ENCODE measurements around the gene GNG14. TPM values are rescaled to one million over a fixed set of nuclear protein-coding genes. Genes with fewer than 3 reads are reported as not detected.
A peak's percentile ranks its signal among the peaks of the same experiment; 100 is the strongest.
"Not testable (repeated sequence)": the region's sequence is repeated elsewhere in the genome, so short reads cannot be mapped to it uniquely, and the experiment has no call there.

The GNG14 gene
- total RNA-seq, 2 experiments from 2014 or later = not detected

- peaks cover 13% of the 10 kb centered on the region for H3K4me1 Mint-ChIP-seq (ENCODE audit: low read depth)
- DNase-seq = peak; percentile 25
- no peaks in the 10 kb centered on the region for H3K9me3 Mint-ChIP-seq
- no peaks in the 10 kb centered on the region for H3K27me3 Mint-ChIP-seq
- intact Hi-C loops (cut with micrococcal nuclease) = no loop called here
- POLR2A ChIA-PET = interaction anchor here (0.5 to 5.3 kb wide), 20 partner anchors 11 to 152 kb away, joined by 3 to 38 read pairs (median 6); partner anchors contain the start of genes DHPS, GET3, GNG14 and JUNB
- peaks cover 12% of the 10 kb centered on the region for H3K36me3 Mint-ChIP-seq (ENCODE audit: low read depth)
- H3K27ac Mint-ChIP-seq = peak overlapping the region; percentile 96
- CTCF ChIA-PET = interaction anchor here (0.6 to 2.0 kb wide), 6 partner anchors 20 to 69 kb away, joined by 3 to 7 read pairs (median 4); no protein-coding TSS in a partner anchor
- ATAC-seq = peak; percentile 25
- H3K4me3 Mint-ChIP-seq = peak overlapping the region; percentile 79
- TF ChIP-seq, protein P1, sequence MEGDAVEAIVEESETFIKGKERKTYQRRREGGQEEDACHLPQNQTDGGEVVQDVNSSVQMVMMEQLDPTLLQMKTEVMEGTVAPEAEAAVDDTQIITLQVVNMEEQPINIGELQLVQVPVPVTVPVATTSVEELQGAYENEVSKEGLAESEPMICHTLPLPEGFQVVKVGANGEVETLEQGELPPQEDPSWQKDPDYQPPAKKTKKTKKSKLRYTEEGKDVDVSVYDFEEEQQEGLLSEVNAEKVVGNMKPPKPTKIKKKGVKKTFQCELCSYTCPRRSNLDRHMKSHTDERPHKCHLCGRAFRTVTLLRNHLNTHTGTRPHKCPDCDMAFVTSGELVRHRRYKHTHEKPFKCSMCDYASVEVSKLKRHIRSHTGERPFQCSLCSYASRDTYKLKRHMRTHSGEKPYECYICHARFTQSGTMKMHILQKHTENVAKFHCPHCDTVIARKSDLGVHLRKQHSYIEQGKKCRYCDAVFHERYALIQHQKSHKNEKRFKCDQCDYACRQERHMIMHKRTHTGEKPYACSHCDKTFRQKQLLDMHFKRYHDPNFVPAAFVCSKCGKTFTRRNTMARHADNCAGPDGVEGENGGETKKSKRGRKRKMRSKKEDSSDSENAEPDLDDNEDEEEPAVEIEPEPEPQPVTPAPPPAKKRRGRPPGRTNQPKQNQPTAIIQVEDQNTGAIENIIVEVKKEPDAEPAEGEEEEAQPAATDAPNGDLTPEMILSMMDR (IDR thresholded peaks at IDR 0.05) = no peak
These were observed 8.2 kb downstream of the GNG14 start for GRCh38 chr19:12695997-12696365.

GRCh38 chr19:12696366-12697335, 8.9 kb downstream of the GNG14 start, which contains the start of gene FBXW9:
TSS of gene FBXW9 (minus strand) at chr19:12696631. CDS start at chr19:12696581, 50 bp downstream.
- ATAC-seq (peak; percentile 92), DNase-seq (peak; percentile 99)
- Mint-ChIP-seq H3K27me3 (no peaks in the 10 kb centered on the region), H3K27ac (peak within 1 kb of the TSS; percentile 96), H3K36me3 (ENCODE audit: low read depth) (peaks cover 17% of the 10 kb centered on the region), H3K4me3 (peak within 1 kb of the TSS; percentile 79), H3K4me1 (ENCODE audit: low read depth) (peaks cover 13% of the 10 kb centered on the region), H3K9me3 (no peaks in the 10 kb centered on the region)
- CTCF ChIA-PET = interaction anchor here (0.6 to 2.0 kb wide), 6 partner anchors 20 to 68 kb away, joined by 3 to 7 read pairs (median 4); no protein-coding TSS in a partner anchor
- POLR2A ChIA-PET = interaction anchor here (0.5 to 5.3 kb wide), 23 partner anchors 10 to 168 kb away, joined by 3 to 38 read pairs (median 5); partner anchors contain the start of genes DHPS, GET3, GNG14 and JUNB
- intact Hi-C loops (cut with micrococcal nuclease) = no loop called here
- TF ChIP-seq, protein P1 (IDR thresholded peaks at IDR 0.05) = no peak

GRCh38 chr19:12697425-12697824, 9.6 kb downstream of the GNG14 start:
- CTCF ChIA-PET = interaction anchor here (1.1 to 2.0 kb wide), 2 partner anchors 26 to 62 kb away, joined by 4 to 7 read pairs; no protein-coding TSS in a partner anchor
- peaks cover 13% of the 10 kb centered on the region for H3K4me1 Mint-ChIP-seq (ENCODE audit: low read depth)
- POLR2A ChIA-PET = interaction anchor here (0.9 to 5.3 kb wide), 11 partner anchors 9 to 167 kb away, joined by 3 to 38 read pairs (median 15); partner anchors contain the start of genes DHPS, GNG14 and JUNB
- H3K4me3 Mint-ChIP-seq = peak overlapping the region; percentile 79
- ATAC-seq; H3K9me3 Mint-ChIP-seq; H3K27me3 Mint-ChIP-seq; DNase-seq; intact Hi-C loops (cut with micrococcal nuclease): not testable (repeated sequence)
- H3K27ac Mint-ChIP-seq = peak overlapping the region; percentile 25
- peaks cover 18% of the 10 kb centered on the region for H3K36me3 Mint-ChIP-seq (ENCODE audit: low read depth)

DNA sequence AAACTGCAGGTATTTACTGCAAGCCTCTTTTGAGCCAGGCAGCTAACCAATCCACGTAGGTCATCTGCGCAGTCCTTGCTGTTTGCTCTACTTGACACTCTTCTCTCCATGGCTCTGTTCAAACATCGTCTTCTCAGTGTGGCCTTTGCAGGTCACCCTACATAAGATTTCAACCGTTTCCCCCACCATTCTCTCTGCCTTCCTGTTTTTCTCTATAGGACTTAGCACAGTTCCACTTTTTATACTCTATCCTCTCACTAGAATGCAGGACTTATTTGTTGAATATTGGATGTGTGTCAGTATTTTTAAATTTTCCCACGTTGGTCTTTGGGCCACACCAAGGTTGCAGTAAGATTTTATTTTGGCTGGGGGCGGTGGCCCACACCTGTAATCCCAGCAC, 10.3 kb downstream of the GNG14 start:
- H3K4me1 Mint-ChIP-seq (ENCODE audit: low read depth) = peaks cover 13% of the 10 kb centered on the region
- intact Hi-C loops (cut with micrococcal nuclease) = no loop called here
- ChIA-PET POLR2A (interaction anchor here (2.1 to 5.3 kb wide), 2 partner anchors 18 to 24 kb away, joined by 18 to 38 read pairs; partner anchors contain the start of gene DHPS), CTCF (no interaction called here)
- no peaks in the 10 kb centered on the region for H3K9me3 Mint-ChIP-seq
- H3K36me3 Mint-ChIP-seq (ENCODE audit: low read depth) = peaks cover 23% of the 10 kb centered on the region
- no peak for ATAC-seq
- H3K27me3 Mint-ChIP-seq = no peaks in the 10 kb centered on the region
- no peak for DNase-seq
- peak overlapping the region; percentile 19 for H3K4me3 Mint-ChIP-seq
- TF ChIP-seq, protein P1 (IDR thresholded peaks at IDR 0.05) = no peak
- no peak overlapping the region for H3K27ac Mint-ChIP-seq

GRCh38 chr19:12701596-12702282, 13.9 kb downstream of the GNG14 start:
- Mint-ChIP-seq H3K4me1 (ENCODE audit: low read depth) (peaks cover 7% of the 10 kb centered on the region), H3K4me3 (no peak overlapping the region), H3K27ac (no peak overlapping the region), H3K36me3 (ENCODE audit: low read depth) (peaks cover 51% of the 10 kb centered on the region), H3K9me3 (no peaks in the 10 kb centered on the region), H3K27me3 (no peaks in the 10 kb centered on the region)
- POLR2A ChIA-PET = interaction anchor here (1.5 to 2.9 kb wide), 2 partner anchors 13 to 20 kb away, joined by 4 to 10 read pairs; partner anchors contain the start of gene DHPS
- TF ChIP-seq, protein P1 (IDR thresholded peaks at IDR 0.05) = no peak
- ATAC-seq (no peak), DNase-seq (no peak)
- CTCF ChIA-PET = no interaction called here
- intact Hi-C loops (cut with micrococcal nuclease) = no loop called here
